SH-SY5Y (cell line): ENCODE data around the gene ITPK1.
A peak's percentile ranks its signal among the peaks of the same experiment; 100 is the strongest.

Source experiments
- GATA2 ChIP-seq: IDR thresholded peaks from 2 replicates; pipeline ENCODE4 v1.6.1; 2011; ENCODE audit warnings: mild to moderate bottlenecking, low read depth, low read length
- GATA3 ChIP-seq: IDR thresholded peaks from 2 replicates; pipeline ENCODE4 v1.6.1; 2011; ENCODE audit warnings: low read depth, mild to moderate bottlenecking, low read length, moderate library complexity

The ITPK1 gene

DNA sequence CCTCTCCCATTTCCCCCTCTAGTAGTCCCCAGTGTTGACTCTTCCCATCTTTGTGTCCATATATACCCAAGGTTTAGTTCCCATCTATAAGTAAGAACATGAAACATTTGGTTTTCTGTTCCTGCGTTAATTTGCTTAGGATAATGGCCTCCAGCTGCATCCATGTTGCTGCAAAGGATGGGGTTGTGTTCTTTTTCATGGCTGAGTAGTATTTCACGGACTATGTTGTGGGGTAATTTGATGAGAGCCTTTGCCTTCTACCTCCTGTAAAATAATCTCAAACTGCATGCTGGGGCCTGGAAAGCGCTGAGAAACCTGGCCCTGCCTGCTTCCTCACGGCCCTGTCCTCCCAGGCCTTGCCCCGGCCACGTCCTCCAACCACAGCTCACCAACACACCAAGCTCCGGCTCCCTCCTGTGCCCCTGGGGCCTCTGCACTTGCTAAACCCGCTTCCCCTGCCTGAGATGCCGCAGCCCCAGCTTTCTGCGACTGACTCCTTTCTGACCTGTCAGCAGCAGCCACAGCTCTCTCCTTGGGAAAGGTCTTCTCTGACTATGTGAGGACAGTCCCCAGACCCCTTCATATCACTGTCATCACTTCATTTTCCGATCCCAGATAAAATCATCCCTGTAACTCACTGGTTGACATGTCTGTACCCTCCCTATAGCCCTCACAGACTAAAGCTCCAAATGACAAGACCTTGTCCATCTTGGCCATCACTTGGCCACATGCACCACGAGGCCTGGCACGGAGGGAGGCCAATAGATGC, 19.8 kb downstream of the ITPK1 start:
- TF ChIP-seq GATA3 (no peak), GATA2 (peak; percentile 41; the same call in 1 of the 2 replicates)

GRCh38 chr14:93094121-93094918, 21.4 kb downstream of the ITPK1 start:
- TF ChIP-seq GATA3 (no peak), GATA2 (no peak)

- TF ChIP-seq GATA3, result no peak
- no peak for TF ChIP-seq GATA2
Observed at GRCh38 chr14:93092606-93093556, 22.8 kb downstream of the ITPK1 start.

- TF ChIP-seq GATA2, result no peak
- TF ChIP-seq GATA3, result no peak
Observed at GRCh38 chr14:93091666-93092065, 24.1 kb downstream of the ITPK1 start.

- TF ChIP-seq GATA2 (no peak), GATA3 (no peak)
Observed at GRCh38 chr14:93090826-93091555, 24.7 kb downstream of the ITPK1 start.

DNA sequence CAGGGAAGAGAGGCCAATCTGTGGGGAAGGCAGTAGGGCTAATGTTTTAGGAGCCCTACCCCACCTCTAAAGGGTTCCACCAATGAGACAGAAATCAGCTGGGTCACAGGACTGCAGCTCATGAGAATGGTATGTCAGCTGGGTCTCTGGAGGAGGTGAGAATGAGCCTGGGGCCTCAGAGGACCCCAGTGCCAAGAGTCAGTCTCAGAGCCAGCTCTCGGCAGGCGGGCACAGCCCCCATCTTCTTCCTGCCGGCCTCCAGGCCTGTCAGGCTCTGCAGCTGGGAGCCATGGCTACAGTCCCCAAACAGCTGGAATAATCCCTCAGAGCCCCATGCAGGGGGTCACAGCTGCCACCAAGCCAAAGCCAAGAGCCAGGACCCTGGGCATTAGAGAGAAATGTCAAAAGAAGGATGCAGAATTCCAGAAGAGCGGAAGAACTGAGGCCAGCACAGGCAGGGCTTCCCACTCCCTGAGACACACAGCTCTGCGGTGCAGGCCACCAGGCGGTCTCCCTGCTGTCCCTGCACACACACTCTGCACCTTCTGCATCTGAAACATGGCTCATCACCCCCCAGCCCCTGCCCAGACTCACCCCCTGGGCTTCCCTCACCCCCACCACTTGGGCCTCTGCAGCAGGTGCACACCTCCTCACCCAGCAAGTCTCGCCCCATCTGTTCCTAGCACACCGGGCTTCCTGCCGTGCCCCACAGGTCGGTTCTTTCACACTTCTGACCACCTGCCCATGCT, 26.0 kb downstream of the ITPK1 start:
- TF ChIP-seq GATA2 (no peak), GATA3 (no peak)

DNA sequence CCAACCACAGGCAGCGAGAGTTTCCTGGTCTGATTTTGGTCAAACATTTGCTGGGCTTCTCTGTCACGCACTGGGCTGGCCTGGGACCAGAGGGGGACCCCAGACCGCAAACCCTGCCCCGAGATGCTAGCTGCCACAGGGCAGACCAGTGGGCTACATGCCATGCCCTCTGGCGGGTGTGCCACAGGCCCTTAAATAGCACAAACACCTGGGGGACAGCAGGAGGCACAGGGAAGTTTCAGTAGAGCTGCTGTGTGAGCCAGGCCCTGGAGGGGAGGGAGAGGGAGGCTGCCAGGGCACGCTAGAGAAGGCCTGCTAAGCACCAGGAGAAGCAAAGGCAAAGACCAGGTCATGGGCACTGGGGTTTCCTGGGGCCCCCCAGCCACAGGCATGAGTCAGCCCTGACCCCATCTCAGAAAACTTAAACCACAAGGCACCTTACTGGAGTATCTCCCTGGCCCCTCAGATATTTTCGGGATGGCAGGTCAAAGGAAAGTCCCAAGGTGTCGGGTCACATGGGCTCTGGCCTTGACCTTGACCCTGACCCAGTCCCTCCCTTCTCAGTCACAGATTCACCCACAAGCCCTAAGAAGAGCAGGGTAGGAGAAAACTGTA, 29.2 kb downstream of the ITPK1 start:
- TF ChIP-seq GATA2 (no peak), GATA3 (no peak)

- no peak for TF ChIP-seq GATA3
- TF ChIP-seq GATA2, result no peak
Observed at GRCh38 chr14:93085911-93086310, 29.8 kb downstream of the ITPK1 start.

DNA sequence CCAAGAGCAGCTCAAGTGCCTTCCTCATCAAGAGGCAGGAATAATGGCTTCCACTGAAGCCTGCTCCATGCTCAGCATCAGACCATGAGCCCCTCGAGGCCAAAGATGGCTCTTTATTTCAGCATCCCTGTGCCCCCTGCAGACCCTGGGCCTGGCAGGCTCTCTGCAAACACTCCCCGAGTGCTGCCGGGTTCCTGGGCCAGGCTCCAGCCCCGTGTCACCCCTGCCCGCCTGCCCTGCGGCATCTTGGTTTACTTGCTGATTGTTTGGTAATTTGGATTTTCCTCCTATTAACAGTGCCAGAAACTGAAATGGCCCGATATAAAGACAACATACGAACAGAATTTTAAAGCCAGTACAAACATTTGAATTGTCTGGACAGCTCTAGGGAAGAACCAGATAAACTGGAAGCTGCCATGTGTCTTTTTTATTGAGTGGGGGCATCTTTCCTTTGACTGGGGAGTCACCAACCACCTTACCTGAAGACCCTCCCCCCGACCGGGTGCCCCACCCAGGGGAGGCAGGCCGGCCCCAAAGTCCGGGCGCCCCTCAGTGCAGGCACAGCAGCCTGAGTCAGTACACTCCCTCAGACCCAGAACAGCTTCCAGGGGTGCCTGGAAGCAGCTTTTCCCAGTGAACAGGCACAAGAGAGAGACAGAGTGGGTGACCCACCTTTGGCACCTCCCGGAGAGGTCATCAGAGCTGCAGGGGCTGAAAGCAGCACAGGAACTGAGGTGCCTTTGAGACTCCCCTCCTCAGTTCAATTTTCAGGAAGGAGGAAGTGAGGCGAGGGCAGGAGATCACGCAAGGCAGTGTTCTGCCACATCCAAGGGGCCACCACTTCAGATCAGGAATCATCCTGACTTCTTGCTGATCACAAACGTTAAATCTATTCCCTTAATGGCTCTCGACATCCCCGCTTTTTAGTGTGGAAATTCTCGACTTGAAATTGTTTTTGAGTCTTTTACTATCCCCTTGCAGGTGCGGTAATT, 30.6 kb downstream of the ITPK1 start:
- no peak for TF ChIP-seq GATA3

DNA sequence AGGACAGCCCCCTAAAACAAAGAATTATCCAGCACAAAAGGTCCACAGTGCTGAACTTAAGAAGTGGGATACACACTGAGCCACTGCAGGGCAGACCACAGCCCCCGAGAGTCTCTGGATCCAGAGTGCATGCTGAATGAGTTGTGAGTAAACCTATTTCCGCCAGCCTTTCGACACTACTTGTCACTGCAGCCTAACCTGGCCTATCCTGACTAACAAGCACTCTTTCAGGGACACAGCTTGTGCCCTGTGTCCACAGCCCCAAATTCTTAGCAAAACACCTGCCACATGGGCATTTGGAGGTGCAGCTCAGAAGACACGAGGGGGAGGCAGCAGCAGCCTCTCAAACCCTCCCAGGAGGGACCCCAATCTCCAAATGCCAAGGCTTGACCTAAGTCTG, 31.3 kb downstream of the ITPK1 start:
- TF ChIP-seq GATA2, result no peak
- no peak for TF ChIP-seq GATA3

DNA sequence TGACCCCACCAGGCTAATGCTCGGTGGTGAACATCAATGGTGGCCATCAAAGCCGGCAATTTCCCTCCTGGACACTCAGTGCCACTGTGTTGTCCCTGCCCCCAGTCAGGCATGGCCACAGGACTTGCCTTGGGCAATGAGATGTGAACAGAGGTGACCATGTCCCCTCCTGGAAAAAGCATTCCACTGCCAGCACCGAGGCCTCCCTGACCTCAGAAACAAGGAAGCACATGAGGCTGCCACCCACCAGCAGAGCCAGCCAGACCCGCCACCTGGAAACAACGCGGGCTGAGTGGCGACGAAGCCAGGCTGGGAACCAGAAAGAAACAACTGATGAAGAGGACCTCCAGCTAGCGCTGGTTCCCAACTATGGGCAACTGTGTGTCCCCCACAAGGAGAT, 31.8 kb downstream of the ITPK1 start:
- TF ChIP-seq GATA2 (no peak), GATA3 (no peak)

- TF ChIP-seq GATA3, result no peak
- no peak for TF ChIP-seq GATA2
Observed at GRCh38 chr14:93082576-93083001, 33.1 kb downstream of the ITPK1 start.
